CD4-positive, alpha-beta memory T cell (primary cell): ENCODE measurements around the gene XXYLT1. TPM values are rescaled to one million over a fixed set of nuclear protein-coding genes. Genes with fewer than 3 reads are reported as not detected.
A peak's percentile ranks its signal among the peaks of the same experiment; 100 is the strongest.

Source experiments
- CTCF ChIA-PET: fragments of 350-600 bp; sonication (Branson Sonifier 250); formaldehyde crosslinking; loops from one replicate; lab custom pipeline; 2021; ENCODE audit warnings: inconsistent platforms; ENCODE audit not compliant: partially characterized antibody; lab: Charles Lee
- POLR2A ChIA-PET: fragments of 350-600 bp; sonication (Branson Sonifier 250); formaldehyde crosslinking; loops from one replicate; lab custom pipeline; 2021; ENCODE audit not compliant: partially characterized antibody; lab: Charles Lee
- DNase-seq, 5 donors: peaks; one replicate each; pipeline versions ENCODE4 v3.0.0 to v3.0.0-alpha.2; 2020 to 2022; ENCODE audit warnings: mixed read lengths in 1 of 5
- H3K27ac ChIP-seq: one replicate; pipeline ENCODE4 v1.7.0; 2013; ENCODE audit warnings: low read depth, low read length
- H3K27me3 ChIP-seq: 2 replicates; pipeline ENCODE4 v1.7.0; 2013; ENCODE audit warnings: mild to moderate bottlenecking, low read length, moderate library complexity; ENCODE audit not compliant: insufficient read depth
- H3K36me3 ChIP-seq: 2 replicates; pipeline ENCODE4 v1.7.0; 2013; ENCODE audit warnings: mild to moderate bottlenecking, low read length, moderate library complexity; ENCODE audit not compliant: insufficient read depth
- H3K4me1 ChIP-seq: 2 replicates; pipeline ENCODE4 v1.7.0; 2013; ENCODE audit warnings: mild to moderate bottlenecking, low read length, moderate library complexity; ENCODE audit not compliant: insufficient read depth
- H3K4me3 ChIP-seq, 2 donors: one replicate each; pipeline ENCODE4 v1.7.0; 2013; ENCODE audit warnings: low read length in 2 of 2, mild to moderate bottlenecking in 1 of 2
- H3K9me3 ChIP-seq, 2 donors: one replicate each; pipeline ENCODE4 v1.7.0; 2013; ENCODE audit warnings: low read length in 2 of 2, control low read depth in 1 of 2; ENCODE audit not compliant: control insufficient read depth in 1 of 2
- H3K27ac Mint-ChIP-seq, 7 donors: one replicate each; pipeline ENCODE4 v1.8.0; 2020 to 2021; ENCODE audit warnings: mixed read lengths in 7 of 7, mild to moderate bottlenecking in 6 of 7, inconsistent platforms in 3 of 7, moderate library complexity in 3 of 7
- H3K27me3 Mint-ChIP-seq, 2 donors: one replicate each; pipeline ENCODE4 v1.8.0; 2020 to 2021; ENCODE audit warnings: mixed read lengths in 2 of 2
- H3K36me3 Mint-ChIP-seq, 2 donors: one replicate each; pipeline ENCODE4 v1.8.0; 2020 to 2021; ENCODE audit warnings: mixed read lengths in 2 of 2, inconsistent platforms in 1 of 2, mild to moderate bottlenecking in 1 of 2
- H3K4me1 Mint-ChIP-seq, 4 donors: one replicate each; pipeline ENCODE4 v1.8.0; 2020 to 2021; ENCODE audit warnings: mixed read lengths in 4 of 4, mild to moderate bottlenecking in 1 of 4
- H3K4me3 Mint-ChIP-seq, 8 donors: one replicate each; pipeline ENCODE4 v1.8.0; 2020 to 2021; ENCODE audit warnings: mixed read lengths in 8 of 8, mild to moderate bottlenecking in 7 of 8, moderate library complexity in 6 of 8, inconsistent platforms in 3 of 8
- H3K9me3 Mint-ChIP-seq, 8 donors: one replicate each; pipeline ENCODE4 v1.8.0; 2020 to 2021; ENCODE audit warnings: mixed read lengths in 8 of 8, mild to moderate bottlenecking in 5 of 8, inconsistent platforms in 3 of 8, moderate library complexity in 1 of 8
- intact Hi-C: fragments of 100-400 bp; cut with micrococcal nuclease; formaldehyde crosslinking; loops from one replicate; pipeline ENCODE4 v1.15.1; 2023
- polyA plus RNA-seq, 2 donors: library from polyadenylated mRNA; unstranded; fragments of 300-500 nt; fragmentation: Illumina TruSeq; gene quantifications; one replicate each; pipeline ENCODE4 v1.2.3, GENCODE V29; 2021
- total RNA-seq, 2 experiments: library from RNA; stranded (reverse); gene quantifications; one replicate each; pipeline ENCODE4 v1.2.3, GENCODE V29; 2021

Gene XXYLT1
- total and polyA plus RNA-seq, 4 experiments from 2014 or later, result 3.9 to 6.3 (median 4.3) TPM

DNA sequence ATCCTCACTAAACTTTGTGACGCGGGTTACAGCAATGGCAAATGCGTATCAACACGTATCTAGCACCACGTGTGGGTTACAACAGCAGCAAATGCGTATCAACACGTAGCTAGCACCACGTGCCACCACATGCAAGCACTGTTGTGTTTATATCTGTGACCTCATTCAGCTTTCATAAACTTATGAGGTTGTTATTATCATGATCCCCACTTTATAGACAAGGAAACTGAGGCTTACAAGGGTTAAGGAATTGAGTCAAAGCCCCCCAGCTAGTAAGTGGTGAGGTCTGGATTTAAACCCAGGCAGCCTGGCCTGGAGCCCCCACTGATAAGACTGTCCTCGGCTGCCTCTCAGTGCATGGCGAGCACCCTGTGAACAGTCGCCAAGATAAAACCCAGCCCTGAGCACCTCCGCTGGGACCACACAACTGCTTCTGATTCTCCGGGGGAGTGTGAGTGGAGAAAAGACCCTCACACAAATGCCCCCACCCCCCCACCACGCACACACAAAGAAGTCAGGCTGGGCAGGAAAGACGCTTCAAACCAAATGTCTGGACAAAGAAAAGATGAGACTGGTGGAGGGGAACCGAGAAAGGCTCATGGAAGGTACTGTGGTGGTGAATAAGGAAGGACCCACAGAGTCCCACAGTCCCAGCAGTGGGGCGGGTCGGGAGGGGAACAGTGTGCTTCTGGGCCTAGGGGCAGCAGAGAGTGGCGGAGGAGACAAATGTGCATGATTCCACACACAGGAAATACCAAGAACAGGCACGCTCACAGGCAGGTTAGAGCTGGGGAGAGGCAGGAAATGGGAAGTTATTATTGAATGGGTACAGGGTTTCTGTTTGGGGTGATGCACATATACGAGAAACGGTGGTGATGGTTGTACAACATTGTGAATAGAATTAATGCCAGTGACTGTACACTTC, 173.4 kb downstream of the XXYLT1 start:
- Mint-ChIP-seq H3K36me3 (peaks cover 1 to 4% of the 10 kb centered on the region in 2 donors), H3K9me3 (peaks cover 0 to 4% (median 0%) of the 10 kb centered on the region in 8 donors), H3K4me1 (peaks cover 0 to 4% (median under 1%) of the 10 kb centered on the region in 4 donors), H3K4me3 (no peak overlapping the region), H3K27ac (no peak overlapping the region), H3K27me3 (no peaks in the 10 kb centered on the region)
- Histone ChIP-seq H3K9me3 (no peaks in the 10 kb centered on the region), H3K27me3 (no peaks in the 10 kb centered on the region), H3K4me3 (no peak overlapping the region), H3K36me3 (no peaks in the 10 kb centered on the region), H3K4me1 (no peaks in the 10 kb centered on the region), H3K27ac (no peak overlapping the region)
- intact Hi-C loops, result no loop called here
- DNase-seq, result no peak
- ChIA-PET CTCF (no interaction called here), POLR2A (no interaction called here)

DNA sequence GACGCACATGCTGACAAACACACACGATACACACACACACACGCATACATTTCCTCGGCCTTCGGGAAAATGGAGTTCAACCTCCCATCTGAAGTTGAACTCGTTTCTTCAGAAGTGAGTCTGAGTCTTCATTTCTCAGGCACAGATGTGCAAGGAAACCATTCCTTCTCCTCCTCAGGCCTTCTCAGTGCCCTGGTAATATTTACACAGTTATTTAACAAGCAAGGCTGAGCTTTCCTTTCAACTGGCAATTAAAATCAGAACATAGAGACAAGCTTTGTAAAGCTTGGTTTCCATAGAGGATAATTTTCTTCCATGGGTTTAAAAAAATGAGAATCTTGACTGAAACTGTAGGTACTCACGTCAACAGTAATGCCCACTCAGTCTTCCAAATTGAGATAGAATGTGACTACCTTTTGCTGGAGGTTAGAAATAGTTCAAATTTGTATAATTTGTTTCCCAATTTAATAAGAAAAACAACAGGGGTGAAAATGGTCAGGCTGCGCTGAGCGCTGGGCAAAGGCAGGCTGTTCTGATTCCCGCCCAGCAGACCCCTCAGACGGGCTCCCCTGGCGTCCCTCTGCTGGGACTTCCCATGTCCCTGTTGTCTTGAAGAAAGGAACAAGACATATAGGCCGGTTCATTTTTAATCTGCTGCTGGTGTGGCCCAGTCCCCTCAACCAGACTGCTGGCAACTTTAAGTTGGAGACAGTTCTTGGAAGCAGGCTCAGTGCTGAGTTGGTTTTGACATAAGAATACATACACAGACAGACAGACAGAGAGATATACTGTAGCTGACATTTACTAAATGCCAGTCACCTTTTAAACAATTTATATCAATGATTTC, 174.3 kb downstream of the XXYLT1 start:
- Histone ChIP-seq H3K9me3 (no peaks in the 10 kb centered on the region), H3K27ac (no peak overlapping the region), H3K36me3 (no peaks in the 10 kb centered on the region), H3K27me3 (no peaks in the 10 kb centered on the region), H3K4me1 (no peaks in the 10 kb centered on the region), H3K4me3 (no peak overlapping the region)
- CTCF ChIA-PET, result no interaction called here
- H3K9me3 Mint-ChIP-seq, result peaks cover 0 to 4% (median 0%) of the 10 kb centered on the region in 8 donors
- H3K4me3 Mint-ChIP-seq, result no peak overlapping the region
- H3K36me3 Mint-ChIP-seq, result peaks cover 1 to 4% of the 10 kb centered on the region in 2 donors
- H3K4me1 Mint-ChIP-seq, result peaks cover 0 to 4% (median 0%) of the 10 kb centered on the region in 4 donors
- POLR2A ChIA-PET, result no interaction called here
- DNase-seq, result no peak
- no peak overlapping the region for H3K27ac Mint-ChIP-seq
- H3K27me3 Mint-ChIP-seq, result no peaks in the 10 kb centered on the region
- intact Hi-C loops, result no loop called here

DNA sequence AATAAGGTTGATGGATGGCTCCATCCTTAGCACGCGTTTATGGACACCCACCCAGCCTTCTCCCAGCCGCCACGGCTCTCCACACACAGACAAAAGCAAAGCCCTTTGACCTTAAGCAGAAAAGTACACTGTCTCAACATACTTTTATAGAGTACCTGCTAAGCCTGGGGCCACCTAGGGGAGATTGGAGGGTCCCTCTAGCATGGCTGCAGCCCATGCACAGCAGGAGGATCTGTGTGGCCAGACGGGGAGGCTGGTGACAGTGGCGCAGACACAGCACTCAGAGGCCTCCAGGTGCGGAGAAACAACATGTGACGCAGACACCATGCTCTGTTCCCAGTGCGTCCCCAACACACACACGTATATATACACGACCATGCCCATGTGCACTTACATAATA, 174.9 kb downstream of the XXYLT1 start:
- H3K9me3 Mint-ChIP-seq, result peaks cover 0 to 4% (median 0%) of the 10 kb centered on the region in 8 donors
- intact Hi-C loops, result no loop called here
- no peaks in the 10 kb centered on the region for H3K27me3 Mint-ChIP-seq
- Histone ChIP-seq H3K9me3 (no peaks in the 10 kb centered on the region), H3K27ac (no peak overlapping the region), H3K4me3 (no peak overlapping the region), H3K27me3 (no peaks in the 10 kb centered on the region), H3K36me3 (no peaks in the 10 kb centered on the region), H3K4me1 (no peaks in the 10 kb centered on the region)
- POLR2A ChIA-PET, result no interaction called here
- no peak for DNase-seq
- CTCF ChIA-PET, result no interaction called here
- H3K4me1 Mint-ChIP-seq, result peaks cover 0 to 4% (median 0%) of the 10 kb centered on the region in 4 donors
- H3K27ac Mint-ChIP-seq, result no peak overlapping the region
- H3K4me3 Mint-ChIP-seq, result no peak overlapping the region
- peaks cover 1 to 4% of the 10 kb centered on the region in 2 donors for H3K36me3 Mint-ChIP-seq

DNA sequence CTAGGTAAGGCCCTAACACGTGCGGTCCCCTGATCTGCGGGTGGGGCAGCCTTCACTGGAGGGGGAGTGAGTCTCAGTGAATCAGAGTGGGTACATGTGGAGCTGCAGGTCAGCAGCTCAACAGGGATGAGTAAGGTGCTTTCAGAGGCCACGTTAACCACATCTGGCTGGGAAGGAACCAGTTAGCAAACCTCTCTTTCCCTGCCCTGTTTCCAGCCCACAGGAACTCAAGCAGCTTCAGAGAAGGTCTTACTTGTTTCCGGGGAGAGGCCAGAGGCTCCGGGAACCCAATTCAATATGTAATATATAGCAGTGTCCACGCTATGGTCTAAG, 175.3 kb downstream of the XXYLT1 start:
- Mint-ChIP-seq H3K27ac (no peak overlapping the region), H3K4me1 (peaks cover 0 to 4% (median 0%) of the 10 kb centered on the region in 4 donors), H3K4me3 (no peak overlapping the region), H3K9me3 (peaks cover 0 to 4% (median 0%) of the 10 kb centered on the region in 8 donors), H3K36me3 (peaks cover 1 to 4% of the 10 kb centered on the region in 2 donors), H3K27me3 (no peaks in the 10 kb centered on the region)
- Histone ChIP-seq H3K27ac (no peak overlapping the region), H3K9me3 (no peaks in the 10 kb centered on the region), H3K4me1 (no peaks in the 10 kb centered on the region), H3K36me3 (no peaks in the 10 kb centered on the region), H3K27me3 (no peaks in the 10 kb centered on the region), H3K4me3 (no peak overlapping the region)
- DNase-seq, result no peak
- intact Hi-C loops, result no loop called here
- POLR2A ChIA-PET, result no interaction called here
- CTCF ChIA-PET, result no interaction called here

GRCh38 chr3:195095035-195095703, 175.8 kb downstream of the XXYLT1 start:
- Histone ChIP-seq H3K4me3 (no peak overlapping the region), H3K36me3 (no peaks in the 10 kb centered on the region), H3K9me3 (no peaks in the 10 kb centered on the region), H3K27me3 (no peaks in the 10 kb centered on the region), H3K4me1 (no peaks in the 10 kb centered on the region), H3K27ac (no peak overlapping the region)
- H3K4me1 Mint-ChIP-seq, result peaks cover 0 to 4% (median 0%) of the 10 kb centered on the region in 4 donors
- no peak overlapping the region for H3K4me3 Mint-ChIP-seq
- H3K27ac Mint-ChIP-seq, result peak overlapping the region in 2 of 7 donors; percentile 52 to 57
- ChIA-PET CTCF (no interaction called here), POLR2A (no interaction called here)
- peaks cover 1 to 4% of the 10 kb centered on the region in 2 donors for H3K36me3 Mint-ChIP-seq
- no peaks in the 10 kb centered on the region for H3K27me3 Mint-ChIP-seq
- intact Hi-C loops, result no loop called here
- DNase-seq, result no peak
- H3K9me3 Mint-ChIP-seq, result peaks cover 0 to 4% (median 0%) of the 10 kb centered on the region in 8 donors

DNA sequence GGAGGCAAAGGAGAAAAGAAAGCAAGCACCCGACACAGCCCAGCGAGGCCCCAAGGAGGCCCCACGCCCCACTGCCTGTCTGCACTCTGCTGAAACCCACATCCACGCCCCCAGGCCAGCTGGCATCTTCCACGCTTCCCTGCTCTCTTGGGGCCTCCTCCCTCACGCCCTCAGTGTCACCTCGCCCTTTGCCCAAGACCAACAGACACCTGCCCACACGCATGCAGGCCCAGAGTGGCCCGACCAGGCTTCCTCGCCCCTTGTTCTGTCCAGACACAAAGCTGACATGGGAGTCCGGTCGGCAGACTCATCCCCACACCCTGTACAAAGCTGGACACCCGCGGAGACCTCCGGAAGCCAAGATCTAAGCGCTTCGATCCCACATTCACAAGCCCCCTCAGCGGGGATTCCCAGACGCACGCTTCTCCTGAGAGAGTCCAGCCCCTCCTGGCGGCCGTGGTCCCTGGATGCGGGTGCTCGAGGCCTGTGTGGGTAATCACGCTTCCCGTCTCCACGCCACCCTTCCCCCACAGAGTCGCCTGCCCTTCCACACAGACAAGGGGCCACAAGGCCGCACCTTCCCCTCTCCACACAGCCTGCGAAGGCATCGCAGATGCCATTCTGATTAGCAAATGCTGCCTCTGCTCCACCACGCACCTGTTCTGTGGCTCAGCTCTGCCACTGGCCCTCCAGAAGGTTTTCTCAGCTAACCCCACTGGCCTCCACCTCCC, 176.6 kb downstream of the XXYLT1 start:
- POLR2A ChIA-PET, result no interaction called here
- no peak for DNase-seq

More for the DNA sequence above, 176.6 kb downstream of the XXYLT1 start:
- Mint-ChIP-seq H3K4me1 (peaks cover 0 to 4% (median 0%) of the 10 kb centered on the region in 4 donors), H3K27me3 (no peaks in the 10 kb centered on the region), H3K36me3 (peaks cover 1 to 4% of the 10 kb centered on the region in 2 donors), H3K9me3 (peaks cover 0 to 4% (median 0%) of the 10 kb centered on the region in 8 donors), H3K27ac (peak overlapping the region in 1 of 7 donors; percentile 48), H3K4me3 (no peak overlapping the region)
- H3K27ac ChIP-seq, result no peak overlapping the region
- no peaks in the 10 kb centered on the region for H3K9me3 ChIP-seq
- intact Hi-C loops, result no loop called here
- H3K4me3 ChIP-seq, result no peak overlapping the region
- H3K27me3 ChIP-seq, result no peaks in the 10 kb centered on the region
- CTCF ChIA-PET, result no interaction called here
- H3K36me3 ChIP-seq, result no peaks in the 10 kb centered on the region
- H3K4me1 ChIP-seq, result no peaks in the 10 kb centered on the region
